HT-29 (cell line): ENCODE data around the gene RCAN1. TPM values are rescaled to one million over a fixed set of nuclear protein-coding genes. Genes with fewer than 3 reads are reported as not detected.

Source experiments
- DNase-seq: peaks from one replicate; pipeline ENCODE4 v3.0.0-alpha.2; 2015; ENCODE audit warnings: low spot score
- total RNA-seq: library from RNA; depleted of rRNA; stranded (reverse); fragments of >200 nt; shearing (Covaris generic); gene quantifications from 2 replicates; pipeline ENCODE4 v1.2.3, GENCODE V29; 2014

The RCAN1 gene
- total RNA-seq, 1 experiment from 2014 or later = 8.3 TPM

DNA sequence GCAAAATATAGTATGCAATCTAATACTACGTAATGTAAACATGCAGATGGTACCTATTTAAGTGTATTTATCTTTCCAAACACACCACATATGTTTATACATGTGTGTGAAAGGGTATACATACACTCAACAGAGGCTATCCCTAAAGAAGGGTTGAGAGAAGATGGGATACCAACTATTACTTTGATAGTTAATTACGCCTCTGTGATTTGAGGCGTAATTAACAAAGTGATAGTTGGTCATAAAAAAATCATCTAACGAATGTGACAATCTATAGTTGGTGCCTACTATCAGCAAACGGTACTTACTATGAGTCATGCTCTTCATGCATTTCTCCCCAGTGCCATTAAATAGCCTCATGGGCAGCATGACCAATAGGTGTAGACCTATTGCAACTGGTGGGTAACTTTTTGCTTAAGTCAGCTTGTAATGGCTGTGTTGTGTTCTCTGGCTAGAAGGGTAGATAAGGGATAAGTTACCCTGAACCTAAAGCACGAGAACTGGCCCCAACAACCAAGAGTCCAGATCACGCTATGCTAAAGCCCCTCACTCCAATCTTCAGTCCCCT lies 15.3 kb downstream of the RCAN1 start:
- no peak for DNase-seq

DNA sequence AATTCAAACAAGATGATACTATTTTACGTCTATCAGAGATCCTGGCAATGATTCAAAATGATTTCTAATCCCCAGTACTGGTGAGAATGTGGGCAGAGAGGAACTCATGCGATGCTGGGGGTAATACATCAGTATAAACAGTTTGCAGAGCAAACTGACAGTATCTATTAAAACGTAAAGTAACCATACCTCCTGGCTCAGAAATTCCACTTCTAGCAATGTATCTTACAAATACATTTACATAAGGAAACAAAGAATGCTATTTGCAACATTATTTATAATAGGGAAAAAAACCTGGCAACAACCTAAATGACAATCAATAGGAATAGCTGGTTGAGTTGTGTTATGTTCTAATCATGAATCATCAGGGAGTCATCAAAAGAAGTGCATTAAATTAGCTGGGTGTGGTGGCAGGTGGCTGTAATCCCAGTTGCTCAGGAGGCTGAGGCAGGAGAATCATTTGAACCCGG lies 15.9 kb downstream of the RCAN1 start:
- DNase-seq = no peak

DNA sequence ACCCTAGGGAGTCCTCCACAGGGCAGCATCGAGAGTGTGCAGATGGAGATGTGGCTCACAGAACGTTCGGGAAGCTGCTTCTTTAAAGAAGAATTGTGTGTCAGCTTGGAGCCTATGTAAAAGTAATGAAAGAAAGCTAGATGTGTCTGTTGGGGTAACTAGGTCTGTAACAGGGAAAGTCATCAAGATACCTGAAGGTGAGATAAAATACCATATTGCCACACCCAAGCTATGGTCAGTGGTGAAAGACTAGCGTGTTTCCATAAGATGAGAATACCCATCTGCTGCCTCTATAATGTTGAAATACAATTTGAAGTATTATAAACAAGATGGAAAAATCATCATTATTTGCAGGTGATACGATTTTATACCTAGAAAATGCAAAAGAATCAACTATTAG lies 17.5 kb downstream of the RCAN1 start:
- DNase-seq = no peak

DNA sequence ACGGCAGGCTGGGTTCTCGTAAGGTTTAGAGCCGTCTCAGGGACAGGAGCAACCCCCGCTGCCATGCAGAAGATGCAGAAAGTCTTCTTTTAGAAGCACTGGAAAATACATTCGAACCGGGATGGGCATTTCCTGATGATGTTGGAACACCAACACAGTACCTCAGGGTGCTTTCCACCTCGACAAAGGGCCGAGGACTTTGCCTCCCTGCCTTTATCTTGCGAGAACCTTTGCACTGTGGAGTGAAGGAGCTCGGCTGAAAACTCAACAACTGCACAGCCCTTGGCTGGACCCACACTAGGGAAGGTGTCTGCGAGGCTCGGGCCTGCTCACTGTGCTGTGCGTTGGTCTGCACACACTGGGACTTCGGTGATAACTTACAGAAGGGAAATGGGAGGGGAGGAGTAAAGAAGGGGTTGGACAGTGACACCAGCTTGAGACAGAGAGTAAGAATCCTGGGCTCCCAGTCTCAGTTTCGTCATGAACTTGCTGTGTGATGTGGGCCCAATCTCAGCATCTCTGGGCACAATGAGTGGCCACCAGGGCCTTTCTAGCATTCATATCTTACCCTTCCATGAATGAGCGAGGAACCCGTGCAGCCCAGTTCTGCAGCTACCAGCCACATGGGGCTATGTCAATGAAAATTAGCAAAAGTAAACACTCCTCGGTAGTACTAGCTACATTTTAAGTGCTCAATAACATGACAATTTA lies 18.2 kb downstream of the RCAN1 start:
- DNase-seq = no peak

DNA sequence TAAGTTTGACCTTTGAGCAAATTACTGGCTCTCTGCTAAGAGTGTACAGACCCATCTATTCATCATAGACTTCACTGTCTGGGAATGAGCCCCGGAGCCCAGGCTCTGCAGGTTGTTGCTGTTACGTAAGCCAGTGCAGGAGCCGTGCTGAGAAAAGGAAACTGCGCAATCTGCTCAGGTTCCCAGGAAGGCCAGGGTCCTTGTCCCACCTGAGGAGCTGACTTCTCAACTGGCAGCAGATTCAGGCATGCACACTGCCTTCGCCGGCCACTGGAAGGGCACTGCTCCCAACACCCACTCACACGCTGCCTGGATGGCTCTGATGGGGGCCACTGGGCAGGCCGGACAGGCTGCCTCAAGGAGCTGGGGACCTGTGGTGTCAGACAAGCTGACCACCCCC lies 19.5 kb downstream of the RCAN1 start:
- DNase-seq = no peak

DNA sequence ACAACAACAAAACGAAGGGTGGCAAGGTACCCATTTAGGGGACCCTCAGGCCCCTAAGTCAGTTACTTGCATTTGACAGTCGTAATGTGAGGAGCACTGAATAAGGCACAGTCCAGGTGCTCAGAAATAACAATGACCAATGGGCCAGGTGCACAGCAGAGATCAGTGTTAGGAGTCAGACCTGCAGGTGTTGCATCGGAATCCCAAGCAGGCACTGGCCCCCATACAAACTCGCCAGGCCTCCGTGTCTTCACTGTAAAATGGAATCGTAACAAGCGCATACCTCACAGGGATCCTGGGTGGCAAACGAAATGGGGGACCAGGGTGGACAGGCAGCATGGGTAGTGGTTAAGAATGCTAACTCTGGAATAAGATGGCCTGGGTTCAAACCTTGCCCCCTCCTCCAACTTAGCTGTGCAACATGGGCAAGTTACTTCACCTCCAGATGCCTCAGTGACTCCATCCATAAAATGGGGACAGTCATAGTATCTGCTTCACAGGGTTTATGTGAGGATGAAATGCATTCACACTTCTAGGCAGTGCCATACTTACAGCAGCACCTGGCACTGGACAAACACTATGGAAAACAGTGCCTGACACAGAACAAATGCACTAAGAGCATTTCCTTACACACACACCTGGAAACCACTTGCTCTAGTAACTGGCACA lies 20.2 kb downstream of the RCAN1 start:
- DNase-seq = no peak

DNA sequence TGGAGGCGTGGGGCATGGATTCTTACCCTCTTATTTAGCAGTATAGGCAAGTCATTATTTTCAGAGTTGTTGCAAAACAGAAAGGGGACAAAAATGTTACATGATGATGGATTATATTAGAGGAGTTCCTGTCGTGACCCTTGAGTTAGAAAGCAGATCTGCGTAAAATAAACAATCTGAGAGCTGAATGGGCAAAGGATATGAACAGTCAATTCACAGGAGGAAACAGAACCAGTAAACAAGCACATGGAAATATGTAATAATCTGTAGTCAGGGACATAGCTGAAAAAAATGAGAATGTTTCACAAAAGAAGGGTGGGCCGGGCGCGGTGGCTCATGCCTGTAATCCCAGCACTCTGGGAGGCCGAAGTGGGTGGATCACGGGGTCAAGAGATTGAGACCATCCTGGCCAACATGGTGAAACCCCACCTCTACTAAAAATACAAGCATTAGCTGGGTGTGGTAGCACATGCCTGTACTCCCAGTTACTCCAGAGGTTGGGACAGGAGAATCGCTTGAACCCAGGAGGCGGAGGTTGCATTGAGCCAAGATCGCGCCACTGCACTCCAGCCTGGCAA lies 20.9 kb downstream of the RCAN1 start:
- no peak for DNase-seq

DNA sequence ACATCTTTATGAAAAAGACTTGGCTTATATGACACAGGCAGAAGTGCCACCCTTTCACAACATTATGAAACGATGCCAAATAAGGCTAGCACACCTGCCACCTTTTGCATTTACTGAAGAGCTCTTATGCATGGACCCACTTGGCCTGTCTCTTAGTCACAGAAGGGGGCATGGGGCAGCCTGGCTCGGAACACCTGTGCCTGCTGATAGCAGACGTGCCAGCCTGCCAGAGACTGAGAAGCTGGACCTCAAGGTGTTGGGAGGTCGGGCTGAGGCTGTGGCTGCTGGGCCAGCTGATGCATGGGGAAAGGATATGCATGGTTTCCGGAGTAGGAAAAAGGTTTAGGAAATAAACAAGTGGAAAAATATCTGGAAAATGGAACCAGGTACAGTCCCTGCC lies 21.5 kb downstream of the RCAN1 start:
- DNase-seq = no peak

DNA sequence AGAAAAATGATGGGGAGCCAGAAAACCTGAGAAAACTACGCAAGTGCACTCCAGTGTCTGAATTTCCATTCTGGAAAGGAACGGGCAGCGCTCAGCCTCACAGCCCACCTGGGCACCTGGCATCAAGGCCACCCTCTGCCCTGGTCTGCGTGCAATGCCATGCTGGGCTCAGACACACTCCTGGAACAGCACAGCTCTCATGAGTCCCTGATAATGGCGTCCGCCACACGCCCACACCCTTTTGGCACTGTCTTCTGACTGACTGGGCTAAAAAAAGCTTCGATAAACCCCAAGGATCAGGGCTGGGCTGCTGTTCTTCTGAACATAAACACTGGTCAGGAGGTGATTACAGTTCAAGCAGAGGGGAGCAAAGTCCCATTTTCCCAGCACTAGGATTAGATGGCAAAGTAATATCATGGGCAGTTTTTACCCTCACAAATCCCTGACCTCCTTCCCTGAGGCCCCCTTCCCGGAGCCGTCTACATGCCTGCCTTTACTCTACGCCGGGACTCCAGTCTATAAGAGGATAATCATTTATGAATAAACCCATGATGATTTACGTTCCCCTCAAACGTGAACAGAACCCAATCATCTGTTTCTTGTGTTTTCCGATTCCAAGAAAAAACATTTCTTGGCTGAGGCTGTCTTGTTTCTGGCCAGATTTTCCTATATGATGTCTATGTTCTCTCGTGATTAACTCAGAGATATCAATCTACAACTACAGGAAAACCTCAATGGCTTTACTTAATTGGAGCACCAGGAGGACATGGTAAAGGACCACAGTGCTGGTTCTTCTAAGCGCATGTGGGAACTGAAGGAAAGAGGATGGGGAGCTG lies 22.6 kb downstream of the RCAN1 start:
- DNase-seq = no peak

DNA sequence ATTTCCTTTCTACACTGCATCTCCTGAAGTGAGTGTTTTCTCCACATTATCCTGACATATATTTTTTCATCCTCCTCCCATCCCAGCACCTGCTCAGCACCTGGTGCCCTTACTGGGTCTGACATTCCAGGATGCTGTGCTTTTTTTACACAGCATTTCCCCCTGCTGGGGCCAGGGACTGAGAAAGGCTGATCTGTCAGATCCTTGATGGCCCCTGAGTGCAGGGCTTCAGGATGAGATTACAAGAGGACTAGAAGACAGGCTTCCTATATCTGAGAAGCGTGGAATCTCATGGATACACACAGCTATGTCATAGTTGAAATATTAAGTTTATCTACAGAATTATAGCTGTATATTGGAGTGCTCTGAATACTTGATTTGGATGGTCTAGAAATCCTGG lies 24.4 kb downstream of the RCAN1 start:
- DNase-seq = no peak

DNA sequence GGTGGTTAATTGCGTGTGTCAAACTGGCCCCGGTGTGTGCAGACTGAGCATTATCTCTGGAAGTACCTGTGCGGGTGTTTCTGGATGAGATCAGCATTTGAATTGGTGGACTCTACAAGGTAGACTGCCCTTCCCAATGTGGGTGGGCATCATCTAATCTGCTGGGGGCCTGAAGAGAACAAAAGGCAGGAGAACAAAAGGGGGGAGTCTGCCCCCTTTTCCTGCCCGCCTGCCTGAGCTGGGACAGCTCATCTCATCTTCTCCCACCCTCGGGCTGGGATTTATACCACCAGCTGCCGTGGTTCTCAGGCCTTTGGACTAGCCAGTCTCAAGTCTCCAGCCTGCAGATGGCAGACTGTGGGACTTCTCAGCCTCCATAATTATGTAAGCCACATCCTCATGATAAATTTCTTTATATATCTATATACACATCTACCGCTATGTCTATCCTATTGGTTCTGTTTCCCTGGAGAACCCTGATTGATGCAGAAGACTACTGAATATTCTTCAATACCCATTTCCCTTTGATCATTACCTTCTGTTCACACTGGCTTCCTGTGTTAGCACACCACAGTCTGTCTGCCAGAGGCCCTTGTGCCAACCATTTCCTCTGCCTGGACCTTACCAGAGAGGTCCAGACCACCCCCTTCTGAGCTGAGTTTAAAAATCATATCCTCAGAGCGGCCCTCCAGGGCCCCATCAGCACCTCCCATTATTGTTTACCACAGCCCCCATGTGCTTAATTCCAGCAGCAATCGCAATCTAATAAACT lies 25.2 kb downstream of the RCAN1 start:
- DNase-seq = no peak

DNA sequence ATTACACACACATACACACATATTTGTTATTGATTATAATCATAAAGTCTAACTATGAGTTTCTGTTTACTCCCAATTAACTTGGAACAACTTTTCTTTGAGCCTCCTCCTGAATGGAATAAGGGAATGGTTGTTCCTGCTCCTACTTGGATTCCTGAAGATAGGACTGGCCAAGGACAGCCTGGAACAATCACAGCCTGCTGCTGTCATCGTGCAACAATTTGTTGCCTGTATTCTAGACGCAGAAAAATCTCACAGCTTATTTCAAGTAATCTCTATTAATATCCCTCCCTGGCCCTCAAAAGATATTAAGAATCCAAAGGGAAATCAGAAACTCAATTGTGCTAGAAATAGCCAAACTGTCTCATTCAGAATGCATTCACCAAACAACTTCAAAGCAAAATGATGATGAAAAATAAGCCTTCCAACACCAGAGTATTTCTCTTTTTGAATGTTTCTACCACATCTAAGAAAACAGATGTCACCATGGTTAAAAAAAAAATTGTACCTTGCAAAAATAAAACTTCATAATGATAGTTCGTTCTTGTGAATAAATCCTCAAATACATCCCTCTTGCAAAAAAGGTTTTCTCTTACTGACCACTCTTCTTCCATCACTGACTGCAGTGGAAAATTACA lies 30.9 kb downstream of the RCAN1 start:
- no peak for DNase-seq

DNA sequence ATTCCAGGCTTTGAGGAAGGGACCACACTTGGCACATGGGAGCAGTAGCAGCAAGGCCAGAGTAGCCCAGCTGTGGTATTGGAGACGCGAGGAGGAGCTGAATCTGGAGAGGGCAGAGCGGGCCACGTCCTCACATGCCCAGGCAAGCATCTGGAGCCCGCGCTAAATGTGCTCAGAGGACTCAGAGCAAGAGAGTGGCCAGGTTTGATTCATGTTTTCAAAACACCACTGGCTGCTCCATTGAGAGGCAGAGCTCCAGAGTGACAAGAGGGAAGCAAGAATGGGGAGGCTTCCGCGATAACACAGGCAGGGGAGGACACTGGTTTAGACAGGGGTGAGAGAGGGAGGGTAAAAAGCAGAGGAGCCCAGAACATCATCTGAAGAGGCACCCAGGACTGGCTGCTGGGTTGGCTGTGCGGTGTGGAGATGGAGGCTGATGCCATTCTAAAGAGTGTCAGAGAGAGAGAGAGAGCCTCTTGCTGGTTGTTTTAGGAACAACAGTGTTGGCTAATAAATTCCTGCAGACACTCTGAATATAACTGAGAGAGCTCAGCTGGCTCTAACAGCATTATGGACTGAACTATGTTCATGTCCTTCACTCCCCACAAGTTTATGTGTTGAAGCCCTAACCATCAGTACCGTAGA lies 32.3 kb downstream of the RCAN1 start:
- DNase-seq = peak; percentile 41

DNA sequence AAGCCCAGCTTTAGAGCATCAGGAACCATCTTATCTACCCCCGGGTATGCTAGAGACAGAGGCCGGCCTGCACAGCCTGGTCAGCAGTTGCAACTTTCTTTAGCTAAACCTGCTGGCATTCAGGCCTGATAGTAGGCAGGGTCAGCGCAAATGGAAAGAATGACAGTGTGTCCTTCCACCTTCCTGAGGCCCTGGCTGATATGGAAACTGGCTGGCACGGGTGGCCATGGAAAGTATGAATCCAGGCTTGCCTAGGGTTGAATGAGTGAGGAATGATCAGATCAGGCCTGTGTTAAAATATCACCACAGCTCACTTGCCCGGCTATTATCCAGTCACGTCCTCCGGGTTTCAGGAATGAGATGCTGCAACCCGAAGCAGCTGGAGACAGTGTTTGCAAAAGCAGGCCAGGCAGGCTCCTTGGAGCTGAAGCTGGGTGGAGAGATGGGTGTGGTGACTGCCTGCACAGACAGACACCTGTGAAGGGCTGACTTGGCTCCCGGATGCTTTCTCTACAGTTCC lies 34.7 kb downstream of the RCAN1 start:
- peak; percentile 13 for DNase-seq

DNA sequence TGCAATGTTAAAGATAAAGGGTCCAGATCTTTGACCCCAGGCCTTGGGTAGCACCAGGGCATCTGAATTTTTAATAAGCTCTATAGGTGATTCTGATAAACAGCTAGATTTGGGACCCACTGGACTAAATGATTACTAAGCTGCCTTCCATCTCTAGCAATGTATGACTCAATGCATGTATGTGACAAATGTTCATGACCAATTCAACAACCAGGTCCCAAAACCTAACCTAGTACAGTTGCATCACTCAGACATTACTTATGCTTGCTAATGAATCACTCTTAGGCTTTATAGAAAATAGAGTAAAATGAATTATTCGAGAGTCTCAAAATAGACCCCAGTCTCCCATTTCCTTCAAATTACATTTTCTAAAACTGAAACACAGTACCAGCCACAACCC lies 35.5 kb downstream of the RCAN1 start:
- no peak for DNase-seq

DNA sequence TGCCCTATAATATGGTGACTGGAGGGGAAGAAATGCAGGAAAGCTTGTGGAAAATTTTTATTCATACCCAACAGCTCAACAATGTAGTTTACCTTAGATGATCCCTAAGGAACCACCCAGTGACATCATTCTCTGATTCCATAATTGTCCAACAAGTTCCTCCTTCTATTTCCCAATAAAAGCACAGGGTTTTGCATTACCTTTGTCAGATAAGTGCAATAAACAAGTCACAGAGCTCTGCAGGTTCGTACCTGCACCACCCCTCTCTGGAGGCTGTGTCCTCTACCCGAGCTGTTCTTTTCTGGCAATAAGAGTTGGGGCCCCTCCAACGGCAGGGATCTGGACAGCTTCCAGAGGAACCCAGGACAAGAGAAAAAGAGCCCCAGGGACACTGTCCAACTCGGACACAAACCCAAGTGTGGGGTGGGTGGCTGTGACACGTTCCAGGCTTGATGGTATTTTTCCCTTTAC lies 38.8 kb downstream of the RCAN1 start:
- DNase-seq = peak; percentile 5

DNA sequence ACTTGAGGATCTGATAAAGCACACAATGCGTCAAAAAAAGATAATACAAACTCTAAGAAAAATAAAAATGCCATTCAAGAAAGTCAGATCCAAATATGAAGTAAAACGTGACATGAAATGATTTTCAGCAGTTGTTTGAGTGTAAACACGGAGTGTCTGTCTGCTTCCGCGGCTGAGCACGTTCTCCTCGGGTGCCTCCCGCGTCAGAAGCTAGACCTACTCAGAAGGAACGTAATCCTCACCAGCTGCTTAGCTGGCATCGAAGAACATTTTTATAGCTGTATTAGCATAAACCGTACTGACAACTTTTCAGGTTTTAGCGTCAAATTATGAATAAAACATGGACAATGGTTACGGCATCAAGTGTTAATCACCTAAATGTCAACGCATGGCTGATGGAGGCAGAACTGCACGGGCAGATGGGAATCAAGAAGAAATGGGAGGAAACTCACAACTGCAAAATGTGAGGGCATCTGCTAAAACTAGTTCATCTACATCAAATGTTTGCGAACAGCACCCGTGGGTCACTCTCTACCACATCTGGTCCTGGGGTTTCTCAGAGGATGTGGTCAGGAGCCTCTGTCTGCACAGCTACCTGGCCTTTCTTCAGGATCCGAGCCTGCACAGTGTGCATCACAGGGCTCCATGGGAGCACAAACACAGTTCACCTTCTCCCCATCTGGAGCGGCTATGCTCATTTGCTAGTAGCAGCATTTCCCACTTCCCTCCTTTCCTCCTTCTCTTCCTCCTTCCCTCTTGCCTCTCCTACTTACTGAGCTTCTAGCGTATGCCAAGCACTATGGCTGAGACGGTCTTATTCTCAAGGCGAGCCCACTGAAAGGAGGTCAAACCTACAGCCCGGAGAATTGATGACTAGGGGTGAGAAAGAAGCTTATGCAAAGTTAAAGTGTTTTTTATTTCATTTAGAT lies 40.0 kb downstream of the RCAN1 start:
- no peak for DNase-seq

DNA sequence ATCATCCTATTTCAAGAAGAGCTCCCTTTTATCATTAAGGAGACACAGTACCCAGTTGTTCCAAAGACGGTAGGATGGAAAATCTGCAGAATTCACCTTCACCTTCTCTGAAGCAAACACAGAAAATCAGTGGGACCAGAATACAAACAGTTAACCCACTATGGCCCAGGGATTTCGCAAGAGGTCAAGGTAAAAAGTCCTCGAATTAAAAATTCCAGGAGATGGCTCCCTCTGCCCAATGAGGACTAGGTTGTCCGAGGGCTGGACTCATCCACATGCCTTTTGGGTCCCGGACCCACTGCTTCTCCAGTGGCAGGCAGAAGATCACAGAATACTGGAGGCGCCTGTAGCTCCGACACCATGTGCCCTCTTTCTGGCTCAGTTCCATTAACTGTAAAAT lies 42.9 kb downstream of the RCAN1 start:
- no peak for DNase-seq
